Measurements from ENCODE around the gene NFKBIL1.

- peak; percentile 82 for TF ChIP-seq CTCF (conservative IDR thresholded peaks at IDR 0.05; ENCODE audit: low read length)
- TF ChIP-seq EZH2phosphoT487 (IDR thresholded peaks at IDR 0.05; ENCODE audit: borderline replicate concordance): no peak
Observed at GRCh38 chr6:31580807-31581433, 33.5 kb downstream of the NFKBIL1 start.
